Adrenal gland (tissue), 12 donors: ENCODE results near the gene NKIRAS1. TPM values are rescaled to one million over a fixed set of nuclear protein-coding genes. Genes with fewer than 3 reads are reported as not detected.

Experiments
- DNase-seq, 7 donors: peaks; one replicate each; pipeline ENCODE4 v3.0.0-alpha.2; 2019 to 2020
- H3K27ac ChIP-seq, 5 donors: fragments of 200-600 bp; sonication (generic) in 4 of 5; 1 replicate in 3 of 5; 2 replicates in 2 of 5; pipeline versions ENCODE4 v1.5.1 to v1.8.0; 2016 to 2020; ENCODE audit warnings: mild to moderate bottlenecking in 1 of 5
- H3K27me3 ChIP-seq: fragments of 200-600 bp; 2 replicates; pipeline ENCODE4 v1.8.0; 2021
- H3K36me3 ChIP-seq, 2 donors: fragments of 200-600 bp; replicated peaks in 1 of 2; 1 replicate in 1 of 2; 2 replicates in 1 of 2; pipeline versions ENCODE4 v1.5.1 to v1.8.0; 2018 to 2022
- H3K4me1 ChIP-seq, 2 donors: fragments of 200-600 bp; replicated peaks in 1 of 2; 1 replicate in 1 of 2; 2 replicates in 1 of 2; pipeline versions ENCODE4 v1.5.1 to v1.8.0; 2018 to 2021
- H3K4me3 ChIP-seq, 4 donors: fragments of 200-600 bp; sonication (generic) in 3 of 4; one replicate each; pipeline ENCODE4 v1.5.1; 2016 to 2018
- H3K9me3 ChIP-seq, 3 donors: fragments of 200-600 bp; sonication (generic) in 1 of 3; replicated peaks in 1 of 3; 1 replicate in 2 of 3; 2 replicates in 1 of 3; pipeline versions ENCODE4 v1.5.1 to v1.8.0; 2016 to 2021
- CTCF ChIP-seq, 6 experiments: fragments of 450-650 bp in 4 of 6; fragments of 200-600 bp in 2 of 6; sonication (generic) in 1 of 6; IDR thresholded peaks; 1 replicate in 5 of 6; 2 replicates in 1 of 6; pipeline versions ENCODE4 v1.5.1 to v1.8.0; 2016 to 2021; ENCODE audit warnings: antibody characterized with exemption in 6 of 6, mild to moderate bottlenecking in 2 of 6, moderate library complexity in 1 of 6
- POLR2A ChIP-seq, 2 donors: fragments of 450-650 bp; IDR thresholded peaks; one replicate each; pipeline ENCODE4 v1.6.1; 2017; ENCODE audit warnings: antibody characterized with exemption in 2 of 2, mild to moderate bottlenecking in 2 of 2, moderate library complexity in 1 of 2
- WGBS, 4 donors: extraction: QIAGEN DNeasy Blood & Tissue Kit in 2 of 4; methylation state at CpG; one replicate each; pipeline versions ENCODE4 v1.1.5 to v1.1.7; 2013 to 2017; 5-methylcytosine and 5-hydroxymethylcytosine counted together
- intact Hi-C, 2 donors: fragments of 100-400 bp; cut with DNase I; formaldehyde crosslinking; loops; one replicate each; pipeline versions ENCODE4 v1.14.1 to v1.15.0; 2022 to 2023
- polyA plus RNA-seq, 3 donors: library from polyadenylated mRNA; stranded (reverse); fragments of 200-250 nt in 2 of 3; fragments of 350-450 nt in 1 of 3; fragmentation: Illumina TruSeq in 1 of 3; extraction: RNeasy Lipid Tissue Mini Kit (QIAGEN cat#74804) in 1 of 3; gene quantifications; one replicate each; pipeline ENCODE4 v1.2.3, GENCODE V29; 2013 to 2014
- total RNA-seq, 9 donors: library from RNA; depleted of rRNA in 4 of 9; stranded (reverse); fragments of >200 nt in 4 of 9; fragments of 120-200 nt in 1 of 9; fragmentation: NEBNext Ultra II Directional in 1 of 9; extraction: Animal tissue kit (Norgen Biotek cat#: 25700) in 1 of 9; gene quantifications; one replicate each; pipeline versions ENCODE4 v1.1.0 to v1.2.4, GENCODE V29; 2013 to 2023
- donor health status: healthy with polysubstance abuse.
- donor health status: Bipolar disorder and iron deficiency.
- donor health status: DM: yes; HTN: yes; CAD: no.
- donor health status: DM: no; HTN: no; CAD: no.
- donor health status: DM: no; HTN: no; CAD: no.
- donor health status: DM: yes; HTN: yes; CAD: no.

Gene NKIRAS1
- total and polyA plus RNA-seq, 12 donors, result 6.7 to 36.5 (median 15.1) TPM

DNA sequence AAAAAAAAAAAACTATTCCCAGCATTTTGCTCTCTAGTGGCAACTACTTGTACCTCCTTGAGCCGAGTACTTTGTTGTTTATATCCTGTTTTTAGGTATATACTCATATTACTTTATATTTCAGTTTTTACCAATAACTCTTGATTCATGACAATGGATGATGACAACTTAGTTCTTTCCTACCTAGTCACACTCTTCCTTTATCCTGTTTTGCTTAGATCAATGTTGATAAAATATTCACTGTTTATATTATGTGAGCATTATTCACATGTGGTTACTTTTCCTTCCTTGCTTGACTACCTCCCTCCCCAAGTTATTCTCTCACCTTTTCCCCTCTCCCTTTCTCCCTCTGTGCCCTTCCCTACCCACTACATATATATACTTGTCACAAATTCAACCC is 53.7 kb downstream of the NKIRAS1 start:
- TF ChIP-seq POLR2A (IDR thresholded peaks at IDR 0.05) (no peak), CTCF (IDR thresholded peaks at IDR 0.05) (no peak)
- no peak overlapping the region for H3K4me3 ChIP-seq
- DNase-seq, result no peak
- no peaks in the 10 kb centered on the region for H3K36me3 ChIP-seq
- 81 to 95% (median 88%) methylated on average over 1 of the region's 1 CpG for WGBS, 4 donors
- intact Hi-C loops, result no loop called here
- no peaks in the 10 kb centered on the region for H3K9me3 ChIP-seq
- no peaks in the 10 kb centered on the region for H3K27me3 ChIP-seq
- no peak overlapping the region for H3K27ac ChIP-seq
- peaks cover 37 to 60% of the 10 kb centered on the region in 2 donors for H3K4me1 ChIP-seq

- peaks cover 40 to 54% of the 10 kb centered on the region in 2 donors for H3K4me1 ChIP-seq
These were observed 55.1 kb downstream of the NKIRAS1 start for GRCh38 chr3:23861689-23862088.

GRCh38 chr3:23859839-23860382 is 56.9 kb downstream of the NKIRAS1 start:
- no peaks in the 10 kb centered on the region for H3K27me3 ChIP-seq
- intact Hi-C loops, result no loop called here
- H3K4me3 ChIP-seq, result no peak overlapping the region
- WGBS, 4 donors, result 65 to 72% (median 69%) methylated on average over 7 of the region's 7 CpGs
- DNase-seq, result no peak
- H3K36me3 ChIP-seq, result no peaks in the 10 kb centered on the region
- H3K4me1 ChIP-seq, result peaks cover 28 to 37% of the 10 kb centered on the region in 2 donors
- H3K9me3 ChIP-seq, result no peaks in the 10 kb centered on the region
- H3K27ac ChIP-seq, result peak overlapping the region in 1 of 5 donors; percentile 13
- TF ChIP-seq CTCF (IDR thresholded peaks at IDR 0.05) (no peak), POLR2A (IDR thresholded peaks at IDR 0.05) (no peak)

More at GRCh38 chr3:23861689-23862088, 55.1 kb downstream of the NKIRAS1 start:
- H3K36me3 ChIP-seq, result no peaks in the 10 kb centered on the region
- H3K27me3 ChIP-seq, result no peaks in the 10 kb centered on the region
- H3K27ac ChIP-seq, result no peak overlapping the region
- no peak for DNase-seq
- intact Hi-C loops, result no loop called here
- H3K9me3 ChIP-seq, result no peaks in the 10 kb centered on the region
- TF ChIP-seq CTCF (IDR thresholded peaks at IDR 0.05), result no peak
- no peak for TF ChIP-seq POLR2A (IDR thresholded peaks at IDR 0.05)
- no peak overlapping the region for H3K4me3 ChIP-seq
- WGBS, 4 donors, result 90 to 98% (median 96%) methylated on average over 9 of the region's 9 CpGs

- DNase-seq, result peak; percentile 34 to 75 (median 53)
- TF ChIP-seq CTCF (IDR thresholded peaks at IDR 0.05) (no peak), POLR2A (IDR thresholded peaks at IDR 0.05) (no peak)
- peak overlapping the region in 3 of 5 donors; percentile 14 to 74 (median 37) for H3K27ac ChIP-seq
- no peaks in the 10 kb centered on the region for H3K9me3 ChIP-seq
- no peaks in the 10 kb centered on the region for H3K27me3 ChIP-seq
- no peak overlapping the region for H3K4me3 ChIP-seq
- peaks cover 22 to 30% of the 10 kb centered on the region in 2 donors for H3K4me1 ChIP-seq
- intact Hi-C loops, result no loop called here
- WGBS, 4 donors, result 0 to 5% (median 1%) methylated on average over 1 of the region's 1 CpG
- H3K36me3 ChIP-seq, result no peaks in the 10 kb centered on the region
These were observed 57.6 kb downstream of the NKIRAS1 start for GRCh38 chr3:23859012-23859743.
